C4-2B (cell line): ENCODE data around the gene COG7.

Experiments
- ZFX ChIP-seq: fragments of 450-650 bp; IDR thresholded peaks from 2 replicates; pipeline ENCODE4 v1.6.1; 2017
- TF ChIP-seq, protein P1 (sequence below): fragments of 450-650 bp; conservative IDR thresholded peaks from 2 replicates; pipeline ENCODE4 v1.5.1; 2017; ENCODE audit warnings: mild to moderate bottlenecking

DNA sequence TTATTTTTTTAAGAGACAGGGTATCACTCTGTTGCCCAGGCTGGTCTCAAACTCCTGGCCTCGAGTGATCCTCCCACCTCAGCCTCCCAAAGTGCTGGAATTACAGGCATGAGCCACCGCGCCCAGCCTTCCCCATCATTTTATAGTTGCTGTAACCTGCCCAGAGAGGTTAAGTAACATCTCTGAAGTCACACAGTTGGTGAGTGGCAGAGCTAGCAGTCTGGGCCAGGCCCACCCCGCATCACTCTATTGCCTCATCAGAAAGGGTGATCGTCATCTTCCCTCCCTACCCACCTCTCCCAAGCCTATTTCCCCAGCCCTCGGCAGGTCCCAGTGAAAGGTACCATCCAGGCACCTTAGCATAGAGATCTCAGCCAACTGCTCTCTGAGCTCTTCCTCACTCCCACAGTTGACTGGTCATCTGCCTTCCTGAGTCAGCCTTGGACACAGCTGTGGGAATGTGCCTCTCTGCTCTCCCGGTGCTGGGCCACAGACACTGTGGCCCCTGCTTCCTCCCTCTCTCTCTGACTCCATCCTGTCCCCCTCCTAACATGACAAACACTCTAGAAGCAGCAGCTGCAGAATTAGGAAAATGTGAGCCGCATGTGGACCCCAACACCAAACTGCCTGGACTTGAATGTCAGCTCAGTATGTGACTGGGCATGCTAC, 93.8 kb downstream of the COG7 start:
- TF ChIP-seq, protein P1, sequence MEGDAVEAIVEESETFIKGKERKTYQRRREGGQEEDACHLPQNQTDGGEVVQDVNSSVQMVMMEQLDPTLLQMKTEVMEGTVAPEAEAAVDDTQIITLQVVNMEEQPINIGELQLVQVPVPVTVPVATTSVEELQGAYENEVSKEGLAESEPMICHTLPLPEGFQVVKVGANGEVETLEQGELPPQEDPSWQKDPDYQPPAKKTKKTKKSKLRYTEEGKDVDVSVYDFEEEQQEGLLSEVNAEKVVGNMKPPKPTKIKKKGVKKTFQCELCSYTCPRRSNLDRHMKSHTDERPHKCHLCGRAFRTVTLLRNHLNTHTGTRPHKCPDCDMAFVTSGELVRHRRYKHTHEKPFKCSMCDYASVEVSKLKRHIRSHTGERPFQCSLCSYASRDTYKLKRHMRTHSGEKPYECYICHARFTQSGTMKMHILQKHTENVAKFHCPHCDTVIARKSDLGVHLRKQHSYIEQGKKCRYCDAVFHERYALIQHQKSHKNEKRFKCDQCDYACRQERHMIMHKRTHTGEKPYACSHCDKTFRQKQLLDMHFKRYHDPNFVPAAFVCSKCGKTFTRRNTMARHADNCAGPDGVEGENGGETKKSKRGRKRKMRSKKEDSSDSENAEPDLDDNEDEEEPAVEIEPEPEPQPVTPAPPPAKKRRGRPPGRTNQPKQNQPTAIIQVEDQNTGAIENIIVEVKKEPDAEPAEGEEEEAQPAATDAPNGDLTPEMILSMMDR, result no peak
- no peak for TF ChIP-seq ZFX
